Keratinocyte (primary cell): Measurements from ENCODE around the gene SUOX. TPM values are rescaled to one million over a fixed set of nuclear protein-coding genes. Genes with fewer than 3 reads are reported as not detected.

Experiments used
- DNase-seq: peaks from one replicate; pipeline ENCODE4 v3.0.0-alpha.2; 2011; ENCODE audit warnings: low read depth, missing footprints, low spot score
- FAIRE-seq: peaks from 2 replicates; lab custom pipeline; 2011; peaks lifted over from hg19 to GRCh38; lab: Jason Lieb, UNC
- H2AFZ ChIP-seq: 2 replicates; pipeline ENCODE4 v1.6.0; 2012; ENCODE audit warnings: low read length, control low read depth, inconsistent platforms; ENCODE audit not compliant: control insufficient read depth
- H3K27ac ChIP-seq: 2 replicates; pipeline ENCODE4 v1.5.1; 2011; ENCODE audit warnings: low read length; ENCODE audit not compliant: control insufficient read depth, insufficient read depth
- H3K27me3 ChIP-seq: 3 replicates; pipeline ENCODE4 v1.6.0; 2011; ENCODE audit warnings: low read length; ENCODE audit not compliant: control insufficient read depth, insufficient read depth; ENCODE audit errors: extremely low read depth
- H3K36me3 ChIP-seq, 2 experiments: 2 replicates in 1 of 2; 3 replicates in 1 of 2; pipeline ENCODE4 v1.5.1; 2011; ENCODE audit warnings: low read length in 2 of 2, mild to moderate bottlenecking in 1 of 2; ENCODE audit not compliant: control insufficient read depth in 2 of 2, insufficient read depth in 2 of 2; ENCODE audit errors: extremely low read depth in 1 of 2
- H3K4me1 ChIP-seq: 3 replicates; pipeline ENCODE4 v1.5.1; 2011; ENCODE audit warnings: low read length; ENCODE audit not compliant: control insufficient read depth, insufficient read depth; ENCODE audit errors: extremely low read depth
- H3K4me2 ChIP-seq: 3 replicates; pipeline ENCODE4 v1.6.0; 2011; ENCODE audit warnings: low read depth, low read length; ENCODE audit not compliant: control insufficient read depth, insufficient read depth; ENCODE audit errors: extremely low read depth
- H3K4me3 ChIP-seq, 3 experiments: fragments of 200-600 bp in 1 of 3; sonication (generic) in 1 of 3; 2 replicates in 2 of 3; 3 replicates in 1 of 3; pipeline ENCODE4 v1.5.1; 2011 to 2016; ENCODE audit warnings: low read length in 3 of 3, mild to moderate bottlenecking in 3 of 3, control low read depth in 2 of 3, inconsistent platforms in 1 of 3, low read depth in 1 of 3, mixed read lengths in 1 of 3, mixed run types in 1 of 3, moderate library complexity in 1 of 3; ENCODE audit not compliant: control insufficient read depth in 2 of 3, insufficient read depth in 2 of 3; ENCODE audit errors: extremely low read depth in 1 of 3
- H3K79me2 ChIP-seq: 2 replicates; pipeline ENCODE4 v1.6.0; 2012; ENCODE audit warnings: low read length; ENCODE audit not compliant: control insufficient read depth, insufficient read depth
- H3K9ac ChIP-seq: 3 replicates; pipeline ENCODE4 v1.6.0; 2011; ENCODE audit warnings: low read length; ENCODE audit not compliant: control insufficient read depth, insufficient read depth; ENCODE audit errors: extremely low read depth
- H3K9me1 ChIP-seq: 3 replicates; pipeline ENCODE4 v1.6.0; 2011; ENCODE audit warnings: low read length; ENCODE audit not compliant: control insufficient read depth, insufficient read depth; ENCODE audit errors: extremely low read depth
- H3K9me3 ChIP-seq: 2 replicates; pipeline ENCODE4 v1.5.1; 2012; ENCODE audit warnings: low read depth, low read length; ENCODE audit not compliant: control insufficient read depth
- H4K20me1 ChIP-seq: 3 replicates; pipeline ENCODE4 v1.6.0; 2011; ENCODE audit warnings: low read length; ENCODE audit not compliant: control insufficient read depth, insufficient read depth; ENCODE audit errors: extremely low read depth
- EZH2 ChIP-seq: IDR thresholded peaks from one replicate; pipeline ENCODE4 v1.6.1; 2012; ENCODE audit warnings: inconsistent platforms, mild to moderate bottlenecking, low read length, moderate library complexity
- dilution Hi-C: fragments of 300-500 bp; cut with MboI; formaldehyde crosslinking; loops from one replicate; pipeline ENCODE4 v1.7.0; 2020; ENCODE audit warnings: low sequenced_read_pairs; ENCODE audit not compliant: extremely low pct_ligation_motif_present
- polyA plus RNA-seq, 5 experiments: library from polyadenylated mRNA; depleted of rRNA in 3 of 5; stranded (reverse) in 3 of 5; stranded (forward) in 1 of 5; unstranded in 1 of 5; fragments of >200 nt; gene quantifications; 1 replicate in 1 of 5; 2 replicates in 3 of 5; 3 replicates in 1 of 5; pipeline versions ENCODE4 v1.2.1 to v1.2.3, GENCODE V29; 2011 to 2012; ENCODE audit warnings: missing spikeins in 2 of 5, low read depth in 1 of 5, low replicate concordance in 1 of 5
- TF ChIP-seq, protein P1 (sequence below), 3 experiments: IDR thresholded peaks in 1 of 3; conservative IDR thresholded peaks in 1 of 3; optimal IDR thresholded peaks in 1 of 3; 2 replicates in 2 of 3; 3 replicates in 1 of 3; pipeline versions ENCODE3 to v1.5.1; 2011; ENCODE audit warnings: low read length in 3 of 3, mild to moderate bottlenecking in 3 of 3, moderate library complexity in 2 of 3, control low read depth in 1 of 3, inconsistent platforms in 1 of 3; ENCODE audit not compliant: insufficient read depth in 2 of 3; ENCODE audit errors: extremely low read depth in 1 of 3

SUOX gene
- polyA plus RNA-seq, 1 donor (not counting 4 experiments of a cell fraction or from before 2014, with no cell fraction given): 9.0 TPM

DNA sequence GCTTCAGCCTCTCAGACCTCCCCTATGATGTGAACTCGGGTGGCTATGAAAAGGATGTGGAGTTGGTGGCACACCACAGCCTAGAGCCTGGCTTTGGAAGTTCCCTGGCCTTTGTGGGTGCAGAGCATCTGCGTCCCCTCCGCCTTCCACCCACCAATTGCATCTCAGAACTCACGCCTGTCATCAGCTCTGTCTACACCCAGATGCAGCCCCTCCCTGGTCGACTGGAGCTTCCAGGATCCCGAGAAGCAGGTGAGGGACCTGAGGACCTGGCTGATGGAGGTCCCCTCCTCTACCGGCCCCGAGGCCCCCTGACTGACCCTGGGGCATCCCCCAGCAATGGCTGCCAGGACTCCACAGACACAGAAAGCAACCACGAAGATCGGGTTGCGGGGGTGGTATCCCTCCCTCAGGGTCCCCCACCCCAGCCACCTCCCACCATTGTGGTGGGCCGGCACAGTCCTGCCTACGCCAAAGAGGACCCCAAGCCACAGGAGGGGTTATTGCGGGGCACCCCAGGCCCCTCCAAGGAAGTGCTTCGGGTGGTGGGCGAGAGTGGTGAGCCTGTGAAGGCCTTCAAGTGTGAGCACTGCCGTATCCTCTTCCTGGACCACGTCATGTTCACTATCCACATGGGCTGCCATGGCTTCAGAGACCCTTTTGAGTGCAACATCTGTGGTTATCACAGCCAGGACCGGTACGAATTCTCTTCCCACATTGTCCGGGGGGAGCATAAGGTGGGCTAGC is 37.7 kb downstream of the SUOX start:
- TF ChIP-seq, protein P1, sequence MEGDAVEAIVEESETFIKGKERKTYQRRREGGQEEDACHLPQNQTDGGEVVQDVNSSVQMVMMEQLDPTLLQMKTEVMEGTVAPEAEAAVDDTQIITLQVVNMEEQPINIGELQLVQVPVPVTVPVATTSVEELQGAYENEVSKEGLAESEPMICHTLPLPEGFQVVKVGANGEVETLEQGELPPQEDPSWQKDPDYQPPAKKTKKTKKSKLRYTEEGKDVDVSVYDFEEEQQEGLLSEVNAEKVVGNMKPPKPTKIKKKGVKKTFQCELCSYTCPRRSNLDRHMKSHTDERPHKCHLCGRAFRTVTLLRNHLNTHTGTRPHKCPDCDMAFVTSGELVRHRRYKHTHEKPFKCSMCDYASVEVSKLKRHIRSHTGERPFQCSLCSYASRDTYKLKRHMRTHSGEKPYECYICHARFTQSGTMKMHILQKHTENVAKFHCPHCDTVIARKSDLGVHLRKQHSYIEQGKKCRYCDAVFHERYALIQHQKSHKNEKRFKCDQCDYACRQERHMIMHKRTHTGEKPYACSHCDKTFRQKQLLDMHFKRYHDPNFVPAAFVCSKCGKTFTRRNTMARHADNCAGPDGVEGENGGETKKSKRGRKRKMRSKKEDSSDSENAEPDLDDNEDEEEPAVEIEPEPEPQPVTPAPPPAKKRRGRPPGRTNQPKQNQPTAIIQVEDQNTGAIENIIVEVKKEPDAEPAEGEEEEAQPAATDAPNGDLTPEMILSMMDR (optimal IDR thresholded peaks at IDR 0.05 in 1 of 3, IDR thresholded peaks at IDR 0.05 in 1 of 3, conservative IDR thresholded peaks at IDR 0.05 in 1 of 3; ENCODE audit: extremely low read depth in 1 of 3, insufficient read depth in 2 of 3, low read length in 3 of 3): no peak
- TF ChIP-seq EZH2: no peak
- Histone ChIP-seq H2AFZ (no peak overlapping the region), H3K79me2 (no peaks in the 10 kb centered on the region), H3K9me3 (no peaks in the 10 kb centered on the region), H3K9ac (no peak overlapping the region), H3K4me1 (peaks cover under 1% of the 10 kb centered on the region), H3K36me3 (peaks cover 0 to 3% of the 10 kb centered on the region in 2 experiments), H4K20me1 (no peaks in the 10 kb centered on the region), H3K9me1 (no peaks in the 10 kb centered on the region), H3K4me2 (no peak overlapping the region), H3K4me3 (no peak overlapping the region), H3K27ac (no peak overlapping the region), H3K27me3 (no peaks in the 10 kb centered on the region)
- no peak for FAIRE-seq
- no peak for DNase-seq
- dilution Hi-C loops: no loop called here

DNA sequence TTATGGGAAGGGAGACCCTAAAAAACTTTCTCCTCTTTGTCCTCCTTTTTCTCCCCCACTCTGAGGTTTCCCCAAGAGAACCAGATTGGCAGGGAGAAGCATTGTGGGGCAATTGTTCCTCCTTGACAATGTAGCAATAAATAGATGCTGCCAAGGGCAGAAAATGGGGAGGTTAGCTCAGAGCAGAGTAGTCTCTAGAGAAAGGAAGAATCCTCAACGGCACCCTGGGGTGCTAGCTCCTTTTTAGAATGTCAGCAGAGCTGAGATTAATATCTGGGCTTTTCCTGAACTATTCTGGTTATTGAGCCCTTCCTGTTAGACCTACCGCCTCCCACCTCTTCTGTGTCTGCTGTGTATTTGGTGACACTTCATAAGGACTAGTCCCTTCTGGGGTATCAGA is 40.1 kb downstream of the SUOX start:
- Histone ChIP-seq H3K79me2 (peaks cover 4% of the 10 kb centered on the region), H4K20me1 (no peaks in the 10 kb centered on the region), H3K9me1 (no peaks in the 10 kb centered on the region), H3K27ac (no peak overlapping the region), H3K4me2 (no peak overlapping the region), H3K9me3 (no peaks in the 10 kb centered on the region), H3K27me3 (no peaks in the 10 kb centered on the region), H3K4me1 (peaks cover 11% of the 10 kb centered on the region), H2AFZ (no peak overlapping the region), H3K4me3 (no peak overlapping the region), H3K36me3 (peaks cover 0 to 3% of the 10 kb centered on the region in 2 experiments), H3K9ac (no peak overlapping the region)
- dilution Hi-C loops: no loop called here
- DNase-seq (no peak), FAIRE-seq (no peak)
- TF ChIP-seq, protein P1 (optimal IDR thresholded peaks at IDR 0.05 in 1 of 3, IDR thresholded peaks at IDR 0.05 in 1 of 3, conservative IDR thresholded peaks at IDR 0.05 in 1 of 3; ENCODE audit: extremely low read depth in 1 of 3, insufficient read depth in 2 of 3, low read length in 3 of 3): no peak
- TF ChIP-seq EZH2: no peak
